T-helper 2 cell treated with Interferon-gamma antibody and Interleukin-4, amounts not matched to agents 5 μg/mL and 100 μg/mL, for 36 hours (primary cell): Measurements from ENCODE around the gene KRTAP23-1.

Experiments used
- DNase-seq: peaks from one replicate; pipeline ENCODE4 v3.0.0; 2021; ENCODE audit warnings: low spot score
- H3K27ac Mint-ChIP-seq: one replicate; pipeline ENCODE4 v1.8.0; 2021; ENCODE audit warnings: mild to moderate bottlenecking, mixed read lengths
- H3K27me3 Mint-ChIP-seq: one replicate; pipeline ENCODE4 v1.8.0; 2021; ENCODE audit warnings: low read depth, mixed read lengths
- H3K36me3 Mint-ChIP-seq: one replicate; pipeline ENCODE4 v1.8.0; 2021; ENCODE audit warnings: low read depth, mixed read lengths
- H3K4me1 Mint-ChIP-seq: one replicate; pipeline ENCODE4 v1.8.0; 2021; ENCODE audit warnings: low read depth, mixed read lengths
- H3K4me3 Mint-ChIP-seq: one replicate; pipeline ENCODE4 v1.8.0; 2022; ENCODE audit warnings: mild to moderate bottlenecking, moderate library complexity, mixed read lengths
- H3K9me3 Mint-ChIP-seq: one replicate; pipeline ENCODE4 v1.8.0; 2021; ENCODE audit warnings: mixed read lengths

KRTAP23-1 gene

DNA sequence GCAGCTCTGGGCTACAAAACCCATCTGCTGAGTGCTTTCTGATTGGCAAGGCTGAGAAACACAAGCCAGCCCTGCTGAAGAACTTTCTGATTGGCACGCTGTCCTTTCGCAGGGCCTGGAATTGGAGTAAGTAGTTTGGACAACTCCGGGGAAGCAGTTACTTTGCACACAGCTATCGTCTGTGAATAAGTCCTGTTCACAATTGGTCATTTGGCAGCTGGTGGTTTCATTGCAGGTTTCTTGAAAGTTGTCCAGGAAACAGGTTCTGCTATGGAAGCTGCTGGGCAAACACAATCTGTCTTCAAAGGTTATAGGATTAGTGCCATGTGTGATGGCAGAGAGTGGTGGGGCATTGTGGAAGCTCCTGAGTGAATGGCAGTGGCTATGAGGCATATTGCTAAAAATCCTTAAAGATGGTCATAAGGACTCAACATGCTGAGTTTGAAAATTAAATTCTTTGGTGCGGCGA, 11.1 kb downstream of the KRTAP23-1 start, which contains the start of gene KRTAP27-1:
Gene KRTAP27-1, minus strand, starts transcription at position 419 of the 469 bp plus-strand sequence. Its CDS starts 26 bp downstream, at position 393.
- Mint-ChIP-seq H3K4me3 (no peak within 1 kb of the TSS), H3K9me3 (no peaks in the 10 kb centered on the region), H3K4me1 (no peaks in the 10 kb centered on the region), H3K27ac (no peak within 1 kb of the TSS), H3K27me3 (no peaks in the 10 kb centered on the region), H3K36me3 (no peaks in the 10 kb centered on the region)
- no peak for DNase-seq

DNA sequence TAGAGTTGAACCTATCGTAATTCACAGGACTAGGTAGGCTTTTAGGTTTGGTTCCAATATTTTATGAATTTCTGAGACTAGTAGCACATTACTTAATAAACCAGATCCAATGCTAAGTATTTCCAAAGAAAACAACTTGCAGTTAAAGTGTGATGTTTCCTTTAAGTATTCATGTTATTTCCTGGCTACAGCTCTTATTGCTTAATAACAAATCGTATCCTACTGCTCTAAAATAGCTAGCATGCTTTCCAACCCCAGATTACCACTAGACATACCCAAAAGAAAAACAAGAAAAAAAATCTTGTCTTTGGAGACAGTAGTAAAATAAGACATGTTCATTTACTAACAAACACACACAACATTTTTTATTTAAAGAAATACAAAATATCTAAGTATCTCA, 11.8 kb downstream of the KRTAP23-1 start:
- H3K27me3 Mint-ChIP-seq = no peaks in the 10 kb centered on the region
- H3K36me3 Mint-ChIP-seq = no peaks in the 10 kb centered on the region
- H3K4me1 Mint-ChIP-seq = no peaks in the 10 kb centered on the region
- no peak overlapping the region for H3K4me3 Mint-ChIP-seq
- H3K27ac Mint-ChIP-seq = no peak overlapping the region
- no peaks in the 10 kb centered on the region for H3K9me3 Mint-ChIP-seq
- DNase-seq = no peak

DNA sequence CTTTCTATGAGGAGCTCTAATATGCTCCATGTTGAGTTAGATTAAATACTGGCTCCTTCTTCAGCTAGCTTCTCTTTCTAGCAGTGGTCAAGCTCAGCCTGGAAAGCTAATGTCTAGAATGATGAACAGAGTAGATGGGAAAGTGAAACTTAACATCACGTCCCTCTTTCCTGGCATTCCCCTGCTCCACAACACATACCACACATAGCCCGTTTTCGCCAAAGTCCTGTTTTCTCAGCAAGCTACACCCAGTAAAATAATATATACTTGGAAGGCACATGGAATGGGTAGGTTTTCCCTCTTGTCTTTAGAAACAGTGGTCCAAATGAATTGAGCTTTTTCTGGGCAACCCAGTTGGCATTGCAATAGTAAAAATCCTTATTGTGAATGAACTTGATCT, 14.7 kb downstream of the KRTAP23-1 start:
- H3K9me3 Mint-ChIP-seq = no peaks in the 10 kb centered on the region
- no peaks in the 10 kb centered on the region for H3K36me3 Mint-ChIP-seq
- DNase-seq = no peak
- no peak overlapping the region for H3K27ac Mint-ChIP-seq
- no peaks in the 10 kb centered on the region for H3K27me3 Mint-ChIP-seq
- H3K4me3 Mint-ChIP-seq = no peak overlapping the region
- no peaks in the 10 kb centered on the region for H3K4me1 Mint-ChIP-seq

DNA sequence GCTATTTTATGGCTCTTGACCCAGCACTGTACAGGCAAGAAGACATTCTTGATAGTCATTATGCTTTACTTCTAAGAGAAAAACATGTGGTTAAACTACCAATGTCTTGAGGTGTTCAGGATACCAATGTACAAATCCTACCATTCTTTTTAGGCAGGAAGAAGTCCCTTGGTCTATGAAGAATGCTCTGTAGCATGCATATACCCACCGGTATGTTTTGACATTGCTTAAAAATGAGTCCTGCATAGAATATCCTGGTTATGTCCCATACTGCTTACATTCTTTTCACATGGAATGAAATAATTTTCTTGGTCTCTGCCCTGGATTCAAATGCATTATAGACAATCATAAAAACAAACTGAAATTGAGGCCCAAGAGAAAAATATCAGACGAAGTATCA, 15.7 kb downstream of the KRTAP23-1 start:
- Mint-ChIP-seq H3K4me3 (no peak overlapping the region), H3K27ac (no peak overlapping the region), H3K4me1 (no peaks in the 10 kb centered on the region), H3K27me3 (no peaks in the 10 kb centered on the region), H3K9me3 (no peaks in the 10 kb centered on the region), H3K36me3 (no peaks in the 10 kb centered on the region)
- DNase-seq = no peak

DNA sequence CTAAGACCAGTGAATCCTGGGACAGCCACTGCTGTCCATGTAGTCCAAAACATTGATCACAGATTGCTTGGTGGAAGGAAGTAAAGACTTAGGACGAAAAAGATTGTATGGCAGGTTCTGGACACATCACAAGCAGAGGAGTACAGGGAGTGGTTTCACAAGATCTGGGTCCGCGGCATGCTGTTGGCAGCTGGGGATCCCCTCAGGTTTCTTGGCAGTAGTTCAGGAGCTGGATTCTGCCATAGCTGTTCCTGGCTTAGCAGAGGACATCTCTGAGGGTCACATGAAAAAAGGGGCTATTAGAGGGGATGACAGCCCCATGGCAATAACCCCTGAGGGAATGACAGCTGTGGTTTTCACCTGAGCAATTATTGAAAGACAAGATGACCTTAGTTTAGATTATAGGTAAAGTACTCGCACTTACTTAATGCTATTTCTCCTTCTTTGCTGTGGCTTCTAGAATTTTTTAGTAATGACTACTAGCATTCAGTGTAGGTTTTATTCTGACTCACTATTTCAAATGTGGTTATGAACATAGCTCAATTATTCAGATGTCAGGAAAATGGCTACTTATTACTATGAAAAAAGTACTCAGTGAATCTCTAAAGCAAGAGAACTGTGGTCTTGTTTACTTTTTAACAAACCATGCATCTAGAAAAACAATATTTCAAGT, 19.1 kb downstream of the KRTAP23-1 start:
- Mint-ChIP-seq H3K9me3 (peaks cover 3% of the 10 kb centered on the region), H3K36me3 (no peaks in the 10 kb centered on the region), H3K4me3 (no peak overlapping the region), H3K27ac (no peak overlapping the region), H3K4me1 (no peaks in the 10 kb centered on the region), H3K27me3 (no peaks in the 10 kb centered on the region)
- no peak for DNase-seq

DNA sequence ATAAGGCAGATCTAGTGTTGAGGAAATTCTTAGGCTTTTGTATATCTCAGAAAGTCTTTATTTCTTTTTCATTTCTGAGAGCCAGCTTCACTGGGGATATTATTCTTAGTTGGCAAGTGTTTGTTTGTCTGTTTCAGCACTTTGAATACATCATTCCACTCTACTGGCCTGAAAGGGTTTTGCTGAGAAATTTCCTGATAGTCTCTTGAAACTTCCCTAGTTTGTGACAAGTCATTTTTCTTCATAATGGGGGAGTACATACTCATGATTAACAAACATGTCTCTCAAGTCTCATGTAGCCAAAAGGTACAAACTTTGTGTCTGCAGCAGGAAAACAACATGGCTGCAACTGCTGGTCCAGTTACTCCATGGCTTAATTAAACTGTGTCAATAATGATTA, 22.0 kb downstream of the KRTAP23-1 start:
- H3K36me3 Mint-ChIP-seq = no peaks in the 10 kb centered on the region
- no peak overlapping the region for H3K27ac Mint-ChIP-seq
- no peak overlapping the region for H3K4me3 Mint-ChIP-seq
- H3K9me3 Mint-ChIP-seq = peaks cover 3% of the 10 kb centered on the region
- no peaks in the 10 kb centered on the region for H3K4me1 Mint-ChIP-seq
- DNase-seq = no peak
- no peaks in the 10 kb centered on the region for H3K27me3 Mint-ChIP-seq

DNA sequence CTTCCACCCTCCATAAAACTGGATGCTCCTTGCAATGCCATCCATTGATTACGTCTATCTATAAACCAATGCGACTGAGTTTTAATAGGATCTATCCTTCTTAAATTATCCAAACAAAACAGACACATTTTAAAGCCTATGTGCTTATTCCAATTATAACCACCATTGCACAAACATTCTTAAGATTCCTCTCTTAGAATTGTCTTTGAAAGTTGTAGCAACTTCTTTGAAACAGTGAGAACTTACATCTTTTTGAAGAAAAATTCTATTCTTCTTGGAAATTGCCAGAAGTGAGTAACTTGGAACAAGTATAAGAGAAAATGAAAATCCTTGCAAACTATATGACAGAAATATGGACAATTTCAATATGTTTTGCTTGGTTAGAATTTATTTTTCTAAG, 28.2 kb downstream of the KRTAP23-1 start, which contains the start of gene KRTAP26-1:
Gene KRTAP26-1, minus strand, starts transcription at position 101 of the 400 bp plus-strand sequence. CDS start 280 bp downstream, outside the sequence.
- no peak within 1 kb of the TSS for H3K27ac Mint-ChIP-seq
- H3K27me3 Mint-ChIP-seq = no peaks in the 10 kb centered on the region
- H3K36me3 Mint-ChIP-seq = no peaks in the 10 kb centered on the region
- no peaks in the 10 kb centered on the region for H3K4me1 Mint-ChIP-seq
- no peak within 1 kb of the TSS for H3K4me3 Mint-ChIP-seq
- DNase-seq = no peak
- no peaks in the 10 kb centered on the region for H3K9me3 Mint-ChIP-seq

DNA sequence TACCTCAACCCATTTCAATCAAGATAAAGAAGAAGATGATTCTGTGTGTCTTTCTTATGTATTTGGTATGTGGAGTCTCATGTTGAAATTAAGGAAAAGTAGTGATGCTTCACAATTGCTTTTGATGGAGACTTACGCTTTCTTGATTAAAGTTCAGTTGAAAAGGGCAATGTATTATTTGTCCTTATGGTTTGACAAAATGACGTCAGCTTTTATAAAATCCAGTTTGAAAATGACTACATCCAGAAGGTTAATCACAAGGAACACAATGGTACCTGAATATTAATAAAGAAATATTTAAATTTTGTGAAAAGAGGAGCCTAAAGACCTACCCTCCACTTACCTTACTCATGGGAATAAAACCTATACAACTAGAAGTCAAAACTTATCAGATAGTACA, 32.7 kb downstream of the KRTAP23-1 start:
- Mint-ChIP-seq H3K9me3 (no peaks in the 10 kb centered on the region), H3K4me3 (no peak overlapping the region), H3K4me1 (no peaks in the 10 kb centered on the region), H3K27me3 (no peaks in the 10 kb centered on the region), H3K36me3 (no peaks in the 10 kb centered on the region), H3K27ac (no peak overlapping the region)
- DNase-seq = no peak

DNA sequence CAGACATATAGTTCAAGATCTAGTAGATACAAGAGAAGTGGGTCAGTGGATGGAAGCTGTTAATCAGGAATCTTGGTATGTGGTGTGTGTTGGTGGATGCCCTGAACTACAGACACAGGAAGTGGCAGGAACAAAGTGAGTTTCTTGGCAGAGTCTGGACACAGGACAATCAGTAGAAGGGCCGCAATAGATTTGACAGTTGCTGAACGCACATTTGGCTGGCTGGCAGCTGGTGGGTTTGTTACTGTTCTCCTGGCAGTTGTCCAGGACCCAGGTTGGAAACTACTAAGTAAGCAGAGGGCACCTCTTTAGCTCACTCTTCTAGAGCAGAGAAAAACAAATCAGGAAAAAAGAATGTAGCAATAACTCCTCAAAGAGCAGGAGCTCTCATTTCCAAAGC, 41.5 kb downstream of the KRTAP23-1 start:
- Mint-ChIP-seq H3K27ac (no peak overlapping the region), H3K36me3 (no peaks in the 10 kb centered on the region), H3K27me3 (no peaks in the 10 kb centered on the region), H3K9me3 (no peaks in the 10 kb centered on the region), H3K4me1 (no peaks in the 10 kb centered on the region), H3K4me3 (no peak overlapping the region)
- DNase-seq = no peak

DNA sequence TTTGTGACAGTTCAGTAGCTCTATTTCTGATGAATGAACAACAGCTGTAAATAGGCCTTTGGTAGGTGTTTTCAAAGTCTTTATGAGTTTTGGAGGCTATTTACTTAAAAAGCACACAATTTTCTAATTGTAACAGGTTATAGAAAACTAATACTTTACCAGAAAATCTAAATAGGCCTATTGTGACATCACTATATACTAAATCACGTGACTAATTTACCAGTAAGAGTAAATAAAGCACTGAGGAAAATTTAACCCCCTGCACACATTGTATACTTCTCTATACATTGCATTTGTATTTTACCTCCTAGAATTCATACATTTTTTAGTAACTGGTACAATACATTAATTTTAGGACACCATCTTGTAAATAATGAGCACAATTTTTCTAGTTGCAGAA, 43.3 kb downstream of the KRTAP23-1 start:
- Mint-ChIP-seq H3K4me1 (no peaks in the 10 kb centered on the region), H3K27me3 (no peaks in the 10 kb centered on the region), H3K36me3 (no peaks in the 10 kb centered on the region), H3K4me3 (no peak overlapping the region), H3K27ac (no peak overlapping the region), H3K9me3 (no peaks in the 10 kb centered on the region)
- DNase-seq = no peak
